Activated naive CD8-positive, alpha-beta T cell treated with anti-CD3 and anti-CD28 coated beads, Interleukin-2, amount 10 ng/mL, durations not matched to agents 7 days and 5 days (primary cell): ENCODE data around the gene CPSF3. TPM values are rescaled to one million over a fixed set of nuclear protein-coding genes. Genes with fewer than 3 reads are reported as not detected.
A peak's percentile ranks its signal among the peaks of the same experiment; 100 is the strongest.

Source experiments
- ATAC-seq: fragments of 150-1000 bp; cut with Tn5 transposase; one replicate; pipeline ENCODE4 v1.10.0; 2021; ENCODE audit warnings: low read depth, moderate library complexity
- POLR2A ChIA-PET: fragments of 350-600 bp; sonication (Branson Sonifier 250); formaldehyde crosslinking; loops from one replicate; lab custom pipeline; 2021; ENCODE audit warnings: antibody characterized with exemption; lab: Charles Lee
- DNase-seq: peaks from one replicate; pipeline ENCODE4 v3.0.0; 2021
- H3K27ac Mint-ChIP-seq: one replicate; pipeline ENCODE4 v1.8.0; 2022; ENCODE audit warnings: mild to moderate bottlenecking, mixed read lengths
- H3K27me3 Mint-ChIP-seq: one replicate; pipeline ENCODE4 v1.8.0; 2022; ENCODE audit warnings: mild to moderate bottlenecking, moderate library complexity, mixed read lengths
- H3K36me3 Mint-ChIP-seq: one replicate; pipeline ENCODE4 v1.8.0; 2021; ENCODE audit warnings: mild to moderate bottlenecking, mixed read lengths
- H3K4me1 Mint-ChIP-seq: one replicate; pipeline ENCODE4 v1.8.0; 2021; ENCODE audit warnings: mixed read lengths
- H3K4me3 Mint-ChIP-seq: one replicate; pipeline ENCODE4 v1.8.0; 2022; ENCODE audit warnings: mild to moderate bottlenecking, moderate library complexity, mixed read lengths
- H3K9me3 Mint-ChIP-seq: one replicate; pipeline ENCODE4 v1.8.0; 2021; ENCODE audit warnings: mixed read lengths
- total RNA-seq, 2 experiments: library from RNA; stranded (reverse); gene quantifications; one replicate each; pipeline ENCODE4 v1.2.3, GENCODE V29; 2021

The CPSF3 gene
- total RNA-seq, 2 experiments from 2014 or later = 43.3 to 48.0 TPM

- no peaks in the 10 kb centered on the region for H3K9me3 Mint-ChIP-seq
- H3K4me3 Mint-ChIP-seq = no peak overlapping the region
Measured at GRCh38 chr2:9417725-9418124, 5.7 kb upstream of the CPSF3 start.

GRCh38 chr2:9418746-9419145 is 4.7 kb upstream of the CPSF3 start:
- H3K4me3 Mint-ChIP-seq = no peak overlapping the region
- no peak for ATAC-seq
- no peaks in the 10 kb centered on the region for H3K27me3 Mint-ChIP-seq
- peaks cover 41% of the 10 kb centered on the region for H3K4me1 Mint-ChIP-seq
- H3K36me3 Mint-ChIP-seq = peaks cover 27% of the 10 kb centered on the region
- no peaks in the 10 kb centered on the region for H3K9me3 Mint-ChIP-seq
- POLR2A ChIA-PET = no interaction called here
- no peak for DNase-seq
- no peak overlapping the region for H3K27ac Mint-ChIP-seq

More at GRCh38 chr2:9417725-9418124, 5.7 kb upstream of the CPSF3 start:
- no peak for DNase-seq
- no peak for ATAC-seq
- Mint-ChIP-seq H3K4me1 (peaks cover 42% of the 10 kb centered on the region), H3K36me3 (peaks cover 27% of the 10 kb centered on the region), H3K27ac (no peak overlapping the region), H3K27me3 (no peaks in the 10 kb centered on the region)
- POLR2A ChIA-PET = interaction anchor here (0.6 kb wide), 1 partner anchor 66 kb away, joined by 3 read pairs; no protein-coding TSS in a partner anchor

DNA sequence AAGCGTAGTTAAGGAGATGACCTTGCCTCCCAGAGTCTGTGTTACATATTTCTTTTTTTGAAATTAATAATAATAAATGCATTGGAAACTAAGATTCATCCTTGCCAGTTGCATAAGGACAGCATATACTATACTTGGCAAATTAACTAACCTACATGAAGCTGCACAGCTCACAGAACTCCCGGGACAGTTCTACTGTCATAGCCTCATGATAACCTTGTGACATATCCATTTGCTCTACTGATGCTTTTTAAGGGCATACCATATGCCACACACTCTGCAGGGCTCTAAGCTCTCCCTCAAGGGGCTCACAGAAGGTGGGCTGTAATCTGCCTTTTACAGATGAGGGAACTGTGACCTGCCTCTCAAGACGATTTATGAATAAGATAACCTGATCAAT is 3.9 kb upstream of the CPSF3 start:
- no peak for ATAC-seq
- peaks cover 37% of the 10 kb centered on the region for H3K4me1 Mint-ChIP-seq
- H3K27ac Mint-ChIP-seq = no peak overlapping the region
- H3K9me3 Mint-ChIP-seq = no peaks in the 10 kb centered on the region
- POLR2A ChIA-PET = no interaction called here
- peaks cover 20% of the 10 kb centered on the region for H3K36me3 Mint-ChIP-seq
- H3K27me3 Mint-ChIP-seq = no peaks in the 10 kb centered on the region
- DNase-seq = no peak
- H3K4me3 Mint-ChIP-seq = no peak overlapping the region

DNA sequence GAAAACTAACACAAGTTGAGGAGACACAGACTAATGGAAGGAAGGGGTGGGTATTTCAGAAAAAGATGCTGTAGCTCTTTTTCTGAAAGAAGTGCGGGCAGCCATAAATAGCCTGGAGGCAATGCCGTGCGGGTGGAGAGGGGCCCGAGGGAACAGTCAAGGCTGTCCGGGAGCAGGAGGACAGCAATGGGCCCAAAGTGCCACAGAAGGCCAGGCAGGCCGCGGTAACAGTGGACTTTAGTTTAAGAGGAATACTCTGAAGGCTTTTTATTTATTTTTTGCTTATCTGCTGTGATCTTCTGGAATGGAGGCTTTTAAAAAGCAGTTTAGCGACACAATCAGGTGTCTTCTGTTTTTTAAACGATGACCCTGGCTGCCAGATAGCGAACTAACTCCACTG is 3.0 kb upstream of the CPSF3 start:
- Mint-ChIP-seq H3K27me3 (no peaks in the 10 kb centered on the region), H3K9me3 (no peaks in the 10 kb centered on the region), H3K36me3 (peaks cover 20% of the 10 kb centered on the region), H3K27ac (no peak overlapping the region), H3K4me3 (no peak overlapping the region), H3K4me1 (peaks cover 36% of the 10 kb centered on the region)
- DNase-seq (no peak), ATAC-seq (no peak)
- POLR2A ChIA-PET = no interaction called here

DNA sequence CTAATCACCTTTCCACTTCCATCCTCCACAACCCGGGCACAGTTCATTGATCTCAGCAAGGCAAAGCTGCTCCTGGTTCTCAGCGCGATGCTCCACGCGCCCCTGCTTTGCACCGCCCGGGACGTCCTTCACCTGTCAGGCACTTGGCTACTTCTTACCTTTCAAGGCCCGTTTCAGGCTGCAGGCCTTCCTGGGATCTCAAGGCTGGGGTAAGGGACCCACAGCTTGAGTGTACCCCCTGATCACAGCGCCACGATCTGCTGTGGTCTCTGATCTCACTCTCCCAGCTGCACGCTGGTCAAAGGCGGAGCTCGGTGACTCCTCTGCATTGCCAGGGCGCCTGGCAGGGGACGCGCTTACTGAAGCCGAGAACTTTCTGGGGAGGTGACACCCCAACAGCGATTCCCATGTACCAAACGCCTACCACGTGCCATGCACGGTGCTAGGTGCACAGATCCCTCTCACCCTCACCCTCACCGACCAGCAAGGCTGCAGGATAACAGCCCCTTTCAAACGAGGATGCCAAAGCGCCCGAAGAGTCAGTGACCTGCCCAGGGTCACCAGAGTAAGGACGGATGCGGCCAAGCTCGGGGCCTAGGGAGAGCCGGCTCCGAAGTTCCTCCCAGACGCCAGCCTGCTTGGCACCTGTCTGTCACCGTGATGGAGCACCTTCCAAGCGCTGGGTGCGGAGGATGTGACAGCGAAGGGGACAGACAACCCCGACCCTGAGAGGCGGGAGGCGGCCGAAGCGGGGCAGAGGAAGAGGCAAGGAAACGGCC is 944 bp upstream of the CPSF3 start:
- POLR2A ChIA-PET = interaction anchor here (0.6 to 2.9 kb wide), 11 partner anchors 9 to 1389 kb away, joined by 3 to 35 read pairs (median 5); partner anchors contain the start of genes ADAM17, IAH1 and YWHAQ
- Mint-ChIP-seq H3K4me3 (no peak overlapping the region), H3K9me3 (no peaks in the 10 kb centered on the region), H3K27me3 (no peaks in the 10 kb centered on the region), H3K27ac (peak overlapping the region; percentile 92), H3K4me1 (peaks cover 28% of the 10 kb centered on the region), H3K36me3 (peaks cover 16% of the 10 kb centered on the region)
- peak; percentile 71 for DNase-seq
- ATAC-seq = peak; percentile 35

GRCh38 chr2:9423922-9424272 is 443 bp downstream of the CPSF3 start:
- H3K27ac Mint-ChIP-seq = no peak overlapping the region
- POLR2A ChIA-PET = interaction anchor here (0.6 to 2.9 kb wide), 9 partner anchors 12 to 258 kb away, joined by 3 to 35 read pairs (median 3); partner anchors contain the start of genes ADAM17, IAH1 and YWHAQ

DNA sequence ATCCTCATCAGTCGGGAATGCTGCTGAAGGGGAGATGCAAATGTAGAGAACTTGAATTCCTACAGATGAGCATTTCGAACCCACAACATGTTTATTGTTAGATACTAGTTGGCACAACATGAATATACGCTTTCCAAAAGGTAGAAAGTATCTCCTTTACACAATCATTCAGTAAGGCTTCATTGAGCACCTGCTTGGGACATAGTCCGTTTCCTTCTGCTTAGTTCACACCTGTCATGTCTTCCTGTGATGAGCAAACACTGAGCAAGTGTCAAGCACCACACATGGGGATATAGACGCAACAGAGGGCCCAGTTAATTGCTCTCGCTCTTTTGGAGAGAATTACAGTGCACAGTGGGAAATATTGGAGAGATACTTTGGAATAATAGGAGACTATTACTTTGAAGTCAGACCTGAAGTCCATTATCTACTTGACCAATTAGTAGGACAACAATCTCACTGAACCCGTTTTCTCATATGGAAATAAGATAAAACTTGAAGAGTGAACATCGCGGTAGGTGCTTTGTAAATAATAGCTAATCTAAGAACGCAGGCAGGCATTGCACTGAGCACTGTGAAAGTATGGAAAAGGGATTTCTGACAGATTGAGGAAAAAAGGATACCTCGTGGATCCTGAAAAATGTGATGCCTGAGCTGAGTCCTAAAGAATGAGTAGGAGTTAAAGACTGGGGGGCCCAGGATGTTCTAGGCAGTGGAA is 1.2 kb downstream of the CPSF3 start:
- H3K27me3 Mint-ChIP-seq = no peaks in the 10 kb centered on the region
- H3K36me3 Mint-ChIP-seq = peaks cover 12% of the 10 kb centered on the region
- no peak overlapping the region for H3K4me3 Mint-ChIP-seq
- DNase-seq = no peak
- H3K27ac Mint-ChIP-seq = no peak overlapping the region
- ATAC-seq = no peak
- peaks cover 22% of the 10 kb centered on the region for H3K4me1 Mint-ChIP-seq
- POLR2A ChIA-PET = interaction anchor here (0.6 to 2.9 kb wide), 6 partner anchors 11 to 206 kb away, joined by 3 to 35 read pairs (median 3); partner anchors contain the start of genes ADAM17, IAH1 and YWHAQ
- H3K9me3 Mint-ChIP-seq = no peaks in the 10 kb centered on the region

More at GRCh38 chr2:9423922-9424272, 443 bp downstream of the CPSF3 start:
- H3K4me1 Mint-ChIP-seq = peaks cover 22% of the 10 kb centered on the region
- no peaks in the 10 kb centered on the region for H3K9me3 Mint-ChIP-seq
- no peaks in the 10 kb centered on the region for H3K27me3 Mint-ChIP-seq
- no peak for DNase-seq
- no peak overlapping the region for H3K4me3 Mint-ChIP-seq
- peaks cover 12% of the 10 kb centered on the region for H3K36me3 Mint-ChIP-seq
- peak; percentile 20 for ATAC-seq

- no peaks in the 10 kb centered on the region for H3K27me3 Mint-ChIP-seq
Measured at GRCh38 chr2:9428965-9429577, 5.6 kb downstream of the CPSF3 start.

DNA sequence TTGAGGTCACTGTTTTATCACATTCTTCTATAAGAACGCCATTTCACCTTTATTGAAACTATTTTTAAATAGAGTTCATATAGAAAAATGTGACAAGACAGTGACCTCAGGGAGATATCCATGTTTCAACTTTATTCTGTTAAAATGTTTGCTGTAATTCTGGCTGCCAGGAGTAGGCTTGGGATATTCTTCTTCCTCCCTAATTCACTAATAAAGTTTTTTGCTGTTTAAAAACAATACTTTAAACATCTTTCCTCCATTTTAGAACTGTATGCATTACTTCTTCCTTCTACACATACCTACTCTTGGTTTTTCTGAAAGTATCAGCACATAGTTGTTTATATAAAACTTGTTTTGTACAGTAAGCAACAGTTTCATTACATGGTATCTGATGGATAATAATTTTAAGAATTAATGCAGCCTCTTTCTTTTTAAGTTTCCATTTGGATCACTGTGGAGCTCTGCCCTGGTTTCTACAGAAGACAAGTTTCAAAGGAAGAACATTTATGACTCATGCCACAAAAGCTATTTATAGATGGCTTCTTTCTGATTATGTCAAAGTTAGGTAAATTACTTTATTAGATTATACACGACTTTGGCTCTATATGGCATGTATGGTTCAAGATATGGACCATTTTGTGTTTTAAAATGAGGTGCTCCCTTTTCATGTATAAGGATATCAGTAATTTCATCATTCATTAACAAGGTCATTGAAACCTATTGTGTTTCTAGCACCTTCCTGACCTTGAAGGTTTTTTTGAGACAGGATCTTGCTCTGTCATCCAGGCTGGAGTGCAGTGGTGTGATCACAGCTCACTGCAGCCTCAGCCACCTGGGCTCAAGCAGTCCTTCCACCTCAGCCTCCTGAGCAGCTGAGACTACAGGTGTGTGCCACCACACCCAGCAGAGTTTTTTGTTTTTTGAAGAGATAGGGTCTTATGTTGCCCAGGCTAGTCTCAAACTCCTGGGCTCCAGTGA is 7.2 kb downstream of the CPSF3 start:
- Mint-ChIP-seq H3K27ac (no peak overlapping the region), H3K36me3 (peaks cover 27% of the 10 kb centered on the region), H3K9me3 (no peaks in the 10 kb centered on the region), H3K4me3 (no peak overlapping the region), H3K27me3 (no peaks in the 10 kb centered on the region), H3K4me1 (peaks cover 10% of the 10 kb centered on the region)
- POLR2A ChIA-PET = no interaction called here
- ATAC-seq (no peak), DNase-seq (no peak)

More at GRCh38 chr2:9428965-9429577, 5.6 kb downstream of the CPSF3 start:
- POLR2A ChIA-PET = no interaction called here
- ATAC-seq (no peak), DNase-seq (no peak)
- H3K9me3 Mint-ChIP-seq = no peaks in the 10 kb centered on the region
- no peak overlapping the region for H3K27ac Mint-ChIP-seq
- H3K36me3 Mint-ChIP-seq = peaks cover 22% of the 10 kb centered on the region
- H3K4me1 Mint-ChIP-seq = peaks cover 10% of the 10 kb centered on the region
- no peak overlapping the region for H3K4me3 Mint-ChIP-seq

DNA sequence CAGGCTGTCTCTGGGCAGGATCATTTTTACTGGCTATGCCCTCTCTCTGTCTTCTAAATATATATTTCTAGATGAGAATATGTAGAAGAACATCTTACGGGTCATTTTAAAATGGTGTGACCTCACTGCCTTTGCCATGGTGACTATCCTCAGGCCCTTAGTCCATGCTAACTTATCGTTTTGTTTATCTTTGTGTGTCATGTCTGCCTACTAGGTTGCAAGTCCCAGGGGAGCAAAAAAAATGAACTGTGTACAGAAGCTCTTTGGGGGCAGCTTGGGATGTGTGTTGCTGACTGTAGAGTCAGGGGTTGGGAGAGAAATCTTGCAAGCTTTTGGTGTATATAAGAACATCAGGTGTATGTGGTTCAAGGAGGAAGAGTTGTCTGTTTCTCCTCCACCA is 11.0 kb downstream of the CPSF3 start:
- H3K9me3 Mint-ChIP-seq = no peaks in the 10 kb centered on the region
- no peaks in the 10 kb centered on the region for H3K27me3 Mint-ChIP-seq
- DNase-seq = no peak
- H3K36me3 Mint-ChIP-seq = peaks cover 29% of the 10 kb centered on the region
- ATAC-seq = no peak
- POLR2A ChIA-PET = interaction anchor here (2.7 kb wide), 1 partner anchor 10 kb away, joined by 9 read pairs; the partner anchor contains the start of genes CPSF3 and ITGB1BP1
- peaks cover 8% of the 10 kb centered on the region for H3K4me1 Mint-ChIP-seq
- no peak overlapping the region for H3K27ac Mint-ChIP-seq
- H3K4me3 Mint-ChIP-seq = no peak overlapping the region

- DNase-seq (no peak), ATAC-seq (no peak)
- Mint-ChIP-seq H3K4me1 (no peaks in the 10 kb centered on the region), H3K4me3 (no peak overlapping the region), H3K36me3 (peaks cover 16% of the 10 kb centered on the region), H3K27me3 (no peaks in the 10 kb centered on the region), H3K9me3 (no peaks in the 10 kb centered on the region), H3K27ac (no peak overlapping the region)
- POLR2A ChIA-PET = no interaction called here
Measured at GRCh38 chr2:9439536-9439935, 16.1 kb downstream of the CPSF3 start.

- peaks cover 1% of the 10 kb centered on the region for H3K4me1 Mint-ChIP-seq
- H3K4me3 Mint-ChIP-seq = no peak overlapping the region
- no peaks in the 10 kb centered on the region for H3K9me3 Mint-ChIP-seq
- no peak overlapping the region for H3K27ac Mint-ChIP-seq
- ATAC-seq = no peak
- H3K27me3 Mint-ChIP-seq = no peaks in the 10 kb centered on the region
- POLR2A ChIA-PET = no interaction called here
- peaks cover 16% of the 10 kb centered on the region for H3K36me3 Mint-ChIP-seq
- no peak for DNase-seq
Measured at GRCh38 chr2:9440058-9440727, 16.7 kb downstream of the CPSF3 start.
